Fibroblast of the aortic adventitia (primary cell): ENCODE data around the gene S100A9. TPM values are rescaled to one million over a fixed set of nuclear protein-coding genes. Genes with fewer than 3 reads are reported as not detected.

Experiments
- DNase-seq: peaks from one replicate; pipeline ENCODE4 v3.0.0-alpha.2; 2010; ENCODE audit warnings: low read depth
- H3K4me3 ChIP-seq: 2 replicates; pipeline ENCODE4 v1.5.1; 2011; ENCODE audit warnings: low read depth, mild to moderate bottlenecking, control low read depth, low read length, moderate library complexity
- total RNA-seq: library from RNA; depleted of rRNA; stranded (reverse); fragments of >200 nt; gene quantifications from 2 replicates; pipeline ENCODE4 v1.2.3, GENCODE V29; 2012; ENCODE audit warnings: low replicate concordance
- TF ChIP-seq, protein P1 (sequence below): IDR thresholded peaks from 2 replicates; pipeline ENCODE4 v1.5.1; 2011; ENCODE audit warnings: mild to moderate bottlenecking, low read length, control low read depth, inconsistent platforms; ENCODE audit not compliant: insufficient read depth

Gene S100A9
- total RNA-seq, 1 donor: not detected

DNA sequence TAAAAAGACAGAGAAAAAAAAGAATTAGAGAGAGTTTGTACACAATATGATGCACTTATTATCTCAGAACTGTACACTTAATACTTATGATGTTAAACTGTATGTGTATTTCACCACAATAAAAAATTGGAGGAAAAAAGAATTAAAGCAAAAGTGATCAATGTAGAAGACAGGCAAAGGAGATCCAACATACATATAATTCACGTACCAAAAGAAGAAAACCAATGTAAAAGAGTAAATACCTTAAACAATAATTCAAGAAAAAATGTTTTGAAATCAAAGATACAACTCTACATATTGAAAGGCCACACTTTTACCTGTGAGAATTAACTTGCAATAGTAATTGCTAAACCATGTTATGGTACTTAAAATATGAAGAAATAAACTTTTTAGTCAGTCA is 35.1 kb upstream of the S100A9 start:
- TF ChIP-seq, protein P1, sequence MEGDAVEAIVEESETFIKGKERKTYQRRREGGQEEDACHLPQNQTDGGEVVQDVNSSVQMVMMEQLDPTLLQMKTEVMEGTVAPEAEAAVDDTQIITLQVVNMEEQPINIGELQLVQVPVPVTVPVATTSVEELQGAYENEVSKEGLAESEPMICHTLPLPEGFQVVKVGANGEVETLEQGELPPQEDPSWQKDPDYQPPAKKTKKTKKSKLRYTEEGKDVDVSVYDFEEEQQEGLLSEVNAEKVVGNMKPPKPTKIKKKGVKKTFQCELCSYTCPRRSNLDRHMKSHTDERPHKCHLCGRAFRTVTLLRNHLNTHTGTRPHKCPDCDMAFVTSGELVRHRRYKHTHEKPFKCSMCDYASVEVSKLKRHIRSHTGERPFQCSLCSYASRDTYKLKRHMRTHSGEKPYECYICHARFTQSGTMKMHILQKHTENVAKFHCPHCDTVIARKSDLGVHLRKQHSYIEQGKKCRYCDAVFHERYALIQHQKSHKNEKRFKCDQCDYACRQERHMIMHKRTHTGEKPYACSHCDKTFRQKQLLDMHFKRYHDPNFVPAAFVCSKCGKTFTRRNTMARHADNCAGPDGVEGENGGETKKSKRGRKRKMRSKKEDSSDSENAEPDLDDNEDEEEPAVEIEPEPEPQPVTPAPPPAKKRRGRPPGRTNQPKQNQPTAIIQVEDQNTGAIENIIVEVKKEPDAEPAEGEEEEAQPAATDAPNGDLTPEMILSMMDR: no peak
- DNase-seq: no peak
- no peak overlapping the region for H3K4me3 ChIP-seq

DNA sequence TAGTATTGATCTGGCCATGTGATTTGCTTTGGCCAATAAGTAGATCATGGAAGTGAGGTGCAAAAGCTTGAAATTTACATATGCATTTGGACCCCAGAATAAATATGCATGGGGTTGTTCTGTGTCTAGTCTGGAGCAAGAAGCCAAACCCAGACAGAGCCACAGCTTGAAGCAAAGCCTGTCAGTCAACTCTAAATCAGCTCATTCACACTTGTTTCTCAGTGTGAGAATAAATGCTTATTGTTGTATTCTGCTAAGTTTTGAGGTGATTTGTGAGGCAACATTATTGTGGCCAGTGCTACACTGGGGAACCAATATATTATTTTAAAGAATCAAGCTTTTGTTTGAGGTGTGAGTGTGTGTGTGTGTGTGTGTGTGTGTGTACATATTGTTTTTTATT is 32.7 kb upstream of the S100A9 start:
- no peak overlapping the region for H3K4me3 ChIP-seq
- DNase-seq: no peak
- TF ChIP-seq, protein P1: no peak

DNA sequence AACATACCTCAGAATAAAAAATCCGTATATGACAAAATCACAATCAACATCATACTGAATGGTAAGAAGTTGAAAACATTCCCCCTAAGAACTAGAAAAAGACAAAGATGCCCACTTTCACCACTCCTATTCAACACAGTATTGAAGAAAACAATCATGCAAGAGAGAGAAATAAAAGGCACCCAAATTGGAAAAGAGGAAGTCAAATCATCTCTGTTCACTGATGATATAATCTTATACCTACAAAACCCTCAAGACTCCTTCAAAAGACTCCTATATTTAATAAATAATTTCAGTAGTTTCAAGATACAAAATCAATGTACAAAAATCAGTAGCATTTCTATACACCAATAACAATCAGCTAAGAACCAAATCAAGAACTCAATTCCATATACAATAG is 23.8 kb upstream of the S100A9 start:
- no peak overlapping the region for H3K4me3 ChIP-seq
- TF ChIP-seq, protein P1: no peak
- no peak for DNase-seq

DNA sequence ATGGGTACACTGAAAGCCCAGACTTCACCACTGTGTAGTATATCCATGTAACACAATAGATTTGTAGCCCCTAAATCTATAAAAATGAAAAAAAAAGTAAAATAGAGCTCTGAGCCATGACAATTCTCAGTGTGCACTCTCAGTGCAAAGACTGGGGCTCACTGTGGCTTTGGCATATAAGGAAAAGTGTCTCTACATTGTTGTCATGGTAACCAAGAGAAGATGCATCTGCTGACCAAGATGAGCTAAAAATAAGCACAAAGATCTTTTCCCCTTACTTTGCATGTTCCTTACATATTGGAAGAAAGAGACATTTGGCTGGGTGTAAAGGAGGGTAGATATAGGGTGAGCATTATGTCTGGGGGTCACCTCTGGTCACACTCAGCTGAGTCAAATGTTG is 21.0 kb upstream of the S100A9 start:
- TF ChIP-seq, protein P1: no peak
- DNase-seq: no peak
- no peak overlapping the region for H3K4me3 ChIP-seq

DNA sequence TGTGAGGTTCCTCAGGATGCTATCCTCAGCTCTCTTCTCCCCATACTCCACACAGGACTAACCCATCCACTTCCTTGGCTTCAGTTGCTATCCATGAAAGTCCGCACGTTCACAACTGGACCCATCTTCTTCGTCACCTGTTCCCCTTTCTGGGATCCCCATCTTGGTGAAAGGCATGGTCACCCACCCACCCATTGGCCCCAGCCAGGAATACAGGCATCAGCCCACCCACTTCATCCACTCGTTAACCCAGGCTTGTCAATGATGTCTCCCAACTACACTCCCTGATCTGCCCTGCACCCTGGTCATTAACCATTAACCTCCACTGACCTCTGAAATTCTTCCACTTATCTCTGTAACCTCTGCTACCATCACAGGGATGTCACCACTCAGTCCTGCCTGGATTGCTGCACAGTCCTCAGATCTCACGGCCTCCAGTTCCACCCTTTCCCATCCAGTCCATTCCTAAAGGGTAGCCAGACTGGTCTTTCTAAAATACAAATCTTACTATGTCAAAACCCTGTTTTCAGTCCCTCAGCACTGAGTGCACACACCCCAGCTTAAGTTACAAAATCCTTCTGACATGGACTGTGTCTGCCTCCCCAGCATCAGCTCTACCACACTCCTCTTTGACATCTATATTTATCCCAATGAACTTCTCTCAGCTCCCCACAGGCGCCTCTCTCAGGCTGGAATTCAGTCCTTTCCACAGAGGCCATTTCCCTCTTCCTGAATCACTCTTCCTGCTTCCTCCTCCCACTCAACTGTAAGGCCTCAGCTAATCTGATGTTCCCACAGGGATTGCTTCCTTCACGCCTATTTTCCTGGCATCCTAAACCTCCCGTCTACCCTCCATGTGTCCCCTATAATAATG is 19.4 kb upstream of the S100A9 start:
- TF ChIP-seq, protein P1: no peak
- no peak for DNase-seq

DNA sequence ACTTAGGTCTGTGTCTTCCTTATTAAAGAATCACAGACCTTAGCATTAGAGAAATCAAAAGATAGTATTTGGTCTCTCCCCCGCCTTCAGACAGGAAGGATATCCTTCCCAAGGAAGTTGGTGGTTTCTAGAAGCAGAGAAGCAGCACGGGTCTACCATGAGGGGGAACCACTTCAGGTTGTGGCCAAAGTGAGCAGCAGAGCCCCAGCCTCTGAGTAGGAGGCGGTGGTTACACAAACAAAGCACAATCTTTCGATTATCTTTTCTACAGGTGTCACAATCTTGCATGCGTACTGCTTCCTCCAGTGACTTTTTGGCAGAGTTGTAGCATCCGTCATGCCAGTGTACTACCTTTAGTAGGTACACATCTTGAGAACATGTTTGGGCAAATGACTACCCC is 17.9 kb upstream of the S100A9 start:
- no peak for DNase-seq
- H3K4me3 ChIP-seq: no peak overlapping the region
- TF ChIP-seq, protein P1: no peak

More for the DNA sequence above, 19.4 kb upstream of the S100A9 start:
- no peak overlapping the region for H3K4me3 ChIP-seq
